CD4-positive, CD25-positive, alpha-beta regulatory T cell (primary cell): ENCODE data around the gene HDGFL1. TPM values are rescaled to one million over a fixed set of nuclear protein-coding genes. Genes with fewer than 3 reads are reported as not detected.

Experiments used
- ATAC-seq, 2 donors: fragments of 150-1000 bp; cut with Tn5 transposase; one replicate each; pipeline ENCODE4 v1.10.0; 2021; ENCODE audit warnings: low read depth in 2 of 2, moderate number of reproducible peaks in 2 of 2, moderate library complexity in 1 of 2
- DNase-seq, 3 donors: peaks; one replicate each; pipeline versions ENCODE4 v3.0.0 to v3.0.0-alpha.2; 2012 to 2022; ENCODE audit warnings: mixed read lengths in 1 of 3
- H3K27ac ChIP-seq: one replicate; pipeline ENCODE4 v1.7.0; 2013; ENCODE audit warnings: mild to moderate bottlenecking, low read length; ENCODE audit not compliant: insufficient read depth, poor library complexity, severe bottlenecking
- H3K27me3 ChIP-seq: one replicate; pipeline ENCODE4 v1.7.0; 2013; ENCODE audit warnings: low read length; ENCODE audit not compliant: control insufficient read depth, insufficient read depth
- H3K36me3 ChIP-seq: one replicate; pipeline ENCODE4 v1.7.0; 2013; ENCODE audit warnings: mild to moderate bottlenecking, low read length, moderate library complexity; ENCODE audit not compliant: control insufficient read depth, insufficient read depth
- H3K4me1 ChIP-seq: 2 replicates; pipeline ENCODE4 v1.7.0; 2013; ENCODE audit warnings: mild to moderate bottlenecking, low read length; ENCODE audit not compliant: insufficient read depth, control insufficient read depth, poor library complexity, severe bottlenecking
- H3K4me3 ChIP-seq: one replicate; pipeline ENCODE4 v1.7.0; 2013; ENCODE audit warnings: low read depth, mild to moderate bottlenecking, low read length, moderate library complexity
- H3K9me3 ChIP-seq, 2 experiments: 1 replicate in 1 of 2; 2 replicates in 1 of 2; pipeline ENCODE4 v1.7.0; 2013; ENCODE audit warnings: low read length in 2 of 2, mild to moderate bottlenecking in 1 of 2, moderate library complexity in 1 of 2; ENCODE audit not compliant: control insufficient read depth in 2 of 2
- H3K27ac Mint-ChIP-seq, 3 donors: one replicate each; pipeline ENCODE4 v1.8.0; 2020 to 2022; ENCODE audit warnings: mild to moderate bottlenecking in 3 of 3, mixed read lengths in 3 of 3, moderate library complexity in 2 of 3
- H3K27me3 Mint-ChIP-seq: one replicate; pipeline ENCODE4 v1.8.0; 2022; ENCODE audit warnings: mild to moderate bottlenecking, mixed read lengths
- H3K36me3 Mint-ChIP-seq: one replicate; pipeline ENCODE4 v1.8.0; 2020; ENCODE audit warnings: mixed read lengths
- H3K4me1 Mint-ChIP-seq, 4 donors: one replicate each; pipeline ENCODE4 v1.8.0; 2020 to 2022; ENCODE audit warnings: mixed read lengths in 4 of 4, mild to moderate bottlenecking in 1 of 4
- H3K4me3 Mint-ChIP-seq, 4 donors: one replicate each; pipeline ENCODE4 v1.8.0; 2020 to 2022; ENCODE audit warnings: mild to moderate bottlenecking in 4 of 4, mixed read lengths in 4 of 4, moderate library complexity in 3 of 4
- H3K9me3 Mint-ChIP-seq, 7 donors: one replicate each; pipeline ENCODE4 v1.8.0; 2020 to 2022; ENCODE audit warnings: mixed read lengths in 7 of 7, mild to moderate bottlenecking in 3 of 7, moderate library complexity in 2 of 7
- polyA plus RNA-seq, 4 donors: library from polyadenylated mRNA; unstranded; fragments of 300-500 nt; fragmentation: Illumina TruSeq; gene quantifications; one replicate each; pipeline ENCODE4 v1.2.3, GENCODE V29; 2021
- total RNA-seq: library from RNA; stranded (reverse); gene quantifications from one replicate; pipeline ENCODE4 v1.2.3, GENCODE V29; 2022

HDGFL1 gene
- total and polyA plus RNA-seq, 5 donors from 2014 or later = not detected

DNA sequence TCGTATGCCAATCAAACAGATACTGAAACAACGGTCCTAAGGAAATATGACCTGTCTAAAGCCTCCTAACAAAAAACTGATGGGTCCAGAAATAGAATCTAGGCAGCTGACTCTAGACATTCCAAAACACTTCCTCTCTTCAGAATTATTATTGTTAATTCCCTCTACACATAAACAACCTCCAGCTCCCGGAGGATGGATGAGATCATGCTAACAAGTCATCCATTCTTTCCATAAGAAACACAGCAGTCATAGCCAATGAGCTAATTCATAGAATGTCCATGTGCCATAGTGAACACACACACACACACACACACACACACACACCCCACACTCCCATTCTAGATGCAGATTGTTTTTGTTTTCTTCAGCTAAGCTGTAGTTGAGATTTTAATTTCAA lies 44.3 kb downstream of the HDGFL1 start:
- DNase-seq (no peak), ATAC-seq (no peak)
- Histone ChIP-seq H3K36me3 (no peaks in the 10 kb centered on the region), H3K27ac (no peak overlapping the region), H3K9me3 (no peaks in the 10 kb centered on the region), H3K27me3 (no peaks in the 10 kb centered on the region), H3K4me3 (no peak overlapping the region), H3K4me1 (no peaks in the 10 kb centered on the region)
- no peaks in the 10 kb centered on the region for H3K36me3 Mint-ChIP-seq
- H3K4me3 Mint-ChIP-seq = no peak overlapping the region
- H3K4me1 Mint-ChIP-seq = no peaks in the 10 kb centered on the region
- no peaks in the 10 kb centered on the region for H3K27me3 Mint-ChIP-seq
- no peak overlapping the region for H3K27ac Mint-ChIP-seq
- H3K9me3 Mint-ChIP-seq = peaks cover under 1 to 12% (median 4%) of the 10 kb centered on the region in 7 donors

DNA sequence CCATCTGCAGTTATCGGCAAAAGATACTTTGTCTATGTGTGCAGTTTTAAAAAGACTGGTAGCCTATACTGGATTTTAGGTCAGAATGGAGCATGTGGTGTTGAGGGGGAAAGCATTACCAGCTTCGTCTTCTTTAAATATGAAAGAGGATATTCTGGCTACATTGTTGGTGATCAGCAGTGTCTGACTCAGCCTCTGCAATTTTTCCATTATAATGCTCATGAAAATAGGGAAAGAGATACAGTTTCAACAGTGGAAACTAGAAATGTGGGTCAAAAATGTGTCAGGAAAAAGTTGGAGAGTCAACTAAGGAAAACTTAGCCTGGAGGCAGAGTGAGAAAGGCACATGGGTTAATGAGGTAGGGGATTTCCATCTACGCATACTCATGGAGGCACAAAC lies 45.2 kb downstream of the HDGFL1 start:
- ATAC-seq (no peak), DNase-seq (no peak)
- H3K4me1 Mint-ChIP-seq = no peaks in the 10 kb centered on the region
- no peak overlapping the region for H3K27ac ChIP-seq
- H3K9me3 Mint-ChIP-seq = peaks cover under 1 to 14% (median 5%) of the 10 kb centered on the region in 7 donors
- no peaks in the 10 kb centered on the region for H3K27me3 ChIP-seq
- H3K4me3 Mint-ChIP-seq = no peak overlapping the region
- H3K4me3 ChIP-seq = no peak overlapping the region
- H3K27me3 Mint-ChIP-seq = no peaks in the 10 kb centered on the region
- no peak overlapping the region for H3K27ac Mint-ChIP-seq
- H3K36me3 ChIP-seq = no peaks in the 10 kb centered on the region
- H3K4me1 ChIP-seq = no peaks in the 10 kb centered on the region
- H3K36me3 Mint-ChIP-seq = no peaks in the 10 kb centered on the region
- no peaks in the 10 kb centered on the region for H3K9me3 ChIP-seq

DNA sequence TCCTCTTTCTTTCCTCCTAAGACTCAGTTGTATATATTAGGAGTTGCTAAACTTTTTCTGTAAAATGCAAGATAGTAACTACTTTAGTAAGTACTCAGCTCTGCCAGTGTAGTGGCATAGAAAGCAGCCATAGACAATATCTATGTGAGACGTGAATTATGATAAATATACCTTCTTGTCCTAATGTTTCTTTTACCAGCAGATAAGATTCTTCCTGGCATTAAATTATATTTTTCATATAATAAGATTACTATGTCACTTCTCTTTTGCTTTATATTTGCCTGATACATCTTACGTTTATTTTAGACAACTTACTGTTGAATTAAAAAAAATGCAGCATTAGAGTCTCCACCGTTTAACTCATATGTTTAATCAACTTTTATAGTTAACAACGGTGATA lies 51.7 kb downstream of the HDGFL1 start:
- Mint-ChIP-seq H3K9me3 (peaks cover 0 to 12% (median 3%) of the 10 kb centered on the region in 7 donors), H3K27ac (no peak overlapping the region), H3K4me1 (peaks cover 0 to 2% (median 0%) of the 10 kb centered on the region in 4 donors), H3K27me3 (no peaks in the 10 kb centered on the region), H3K4me3 (no peak overlapping the region), H3K36me3 (no peaks in the 10 kb centered on the region)
- no peaks in the 10 kb centered on the region for H3K36me3 ChIP-seq
- no peak overlapping the region for H3K27ac ChIP-seq
- H3K9me3 ChIP-seq = no peaks in the 10 kb centered on the region
- no peak overlapping the region for H3K4me3 ChIP-seq
- H3K4me1 ChIP-seq = no peaks in the 10 kb centered on the region
- DNase-seq (no peak), ATAC-seq (no peak)
- no peaks in the 10 kb centered on the region for H3K27me3 ChIP-seq
